Measurements from ENCODE around the gene PYHIN1. TPM values are rescaled to one million over a fixed set of nuclear protein-coding genes. Genes with fewer than 3 reads are reported as not detected.
A peak's percentile ranks its signal among the peaks of the same experiment; 100 is the strongest.

The PYHIN1 gene
- total and polyA plus RNA-seq, 12 donors, result 0.11 to 2.8 (median 0.34) TPM; not detected in 1

GRCh38 chr1:158999316-159000069, 68.1 kb downstream of the PYHIN1 start:
- 10 to 20% (median 18%) methylated on average over 11 of the region's 11 CpGs for WGBS, 4 donors
- H3K27me3 ChIP-seq, result no peaks in the 10 kb centered on the region
- TF ChIP-seq CTCF (IDR thresholded peaks at IDR 0.05) (no peak), POLR2A (IDR thresholded peaks at IDR 0.05) (peak; percentile 78 to 81)
- peak overlapping the region; percentile 56 to 99 (median 92) for H3K27ac ChIP-seq
- H3K4me1 ChIP-seq (replicated peaks in 1 of 2), result peaks cover 5 to 29% of the 10 kb centered on the region in 2 donors
- H3K9me3 ChIP-seq (replicated peaks in 1 of 3), result no peaks in the 10 kb centered on the region
- H3K36me3 ChIP-seq (replicated peaks in 1 of 2), result no peaks in the 10 kb centered on the region
- peak overlapping the region in 2 of 4 donors; percentile 18 to 68 for H3K4me3 ChIP-seq
- peak; percentile 66 to 93 (median 90) for DNase-seq
- intact Hi-C loops (cut with DNase I), result loop anchor here in 1 of 2 donors (5.0 to 10.0 kb wide), 3 partner anchors 73 to 795 kb away; no protein-coding TSS in a partner anchor

- Histone ChIP-seq H3K4me1 (replicated peaks in 1 of 2) (peaks cover 5 to 29% of the 10 kb centered on the region in 2 donors), H3K36me3 (replicated peaks in 1 of 2) (no peaks in the 10 kb centered on the region), H3K27me3 (no peaks in the 10 kb centered on the region), H3K9me3 (replicated peaks in 1 of 3) (no peaks in the 10 kb centered on the region), H3K27ac (peak overlapping the region; percentile 56 to 99 (median 92)), H3K4me3 (peak overlapping the region in 2 of 4 donors; percentile 18 to 68)
- 7 to 22% (median 14%) methylated on average over 6 of the region's 6 CpGs for WGBS, 4 donors
- DNase-seq, result no peak
- TF ChIP-seq POLR2A (IDR thresholded peaks at IDR 0.05) (no peak), CTCF (IDR thresholded peaks at IDR 0.05) (no peak)
- intact Hi-C loops (cut with DNase I), result no loop called here
These were observed 68.7 kb downstream of the PYHIN1 start for GRCh38 chr1:159000070-159000409.

GRCh38 chr1:159000625-159001024, 69.3 kb downstream of the PYHIN1 start:
- Histone ChIP-seq H3K27me3 (no peaks in the 10 kb centered on the region), H3K27ac (peak overlapping the region; percentile 56 to 99 (median 92)), H3K36me3 (replicated peaks in 1 of 2) (no peaks in the 10 kb centered on the region), H3K9me3 (replicated peaks in 1 of 3) (no peaks in the 10 kb centered on the region), H3K4me3 (peak overlapping the region in 2 of 4 donors; percentile 18 to 68), H3K4me1 (replicated peaks in 1 of 2) (peaks cover 5 to 31% of the 10 kb centered on the region in 2 donors)
- DNase-seq, result peak; percentile 84 to 96 (median 94)
- intact Hi-C loops (cut with DNase I), result no loop called here
- WGBS, 4 donors, result 3 to 20% (median 6%) methylated on average over 1 of the region's 1 CpG
- TF ChIP-seq POLR2A (IDR thresholded peaks at IDR 0.05) (no peak), CTCF (IDR thresholded peaks at IDR 0.05) (no peak)

- Histone ChIP-seq H3K9me3 (replicated peaks in 1 of 3) (no peaks in the 10 kb centered on the region), H3K27ac (peak overlapping the region in 2 of 5 donors; percentile 31 to 44), H3K27me3 (no peaks in the 10 kb centered on the region), H3K4me3 (no peak overlapping the region), H3K36me3 (replicated peaks in 1 of 2) (no peaks in the 10 kb centered on the region), H3K4me1 (replicated peaks in 1 of 2) (peaks cover 5 to 42% of the 10 kb centered on the region in 2 donors)
- intact Hi-C loops (cut with DNase I), result no loop called here
- no peak for TF ChIP-seq CTCF (IDR thresholded peaks at IDR 0.05)
- TF ChIP-seq POLR2A (IDR thresholded peaks at IDR 0.05), result no peak
- DNase-seq, result no peak
These were observed 73.8 kb downstream of the PYHIN1 start for GRCh38 chr1:159005161-159005560.
